Stimulated activated naive B cell treated with anti-CD40 and anti-IgM and Interleukin-4, amounts not matched to agents 10 μg/mL and 1 μg/mL and 100 μg/mL, for 72 hours (primary cell): ENCODE data around the gene APEX1.
"Not testable (repeated sequence)": the region's sequence is repeated elsewhere in the genome, so short reads cannot be mapped to it uniquely, and the experiment has no call there.

Experiments used
- ATAC-seq, 2 donors: fragments of 150-1000 bp; cut with Tn5 transposase; replicated peaks; 2 replicates each; pipeline ENCODE4 v1.10.0; 2021; ENCODE audit warnings: moderate library complexity in 1 of 2
- DNase-seq: peaks from one replicate; pipeline ENCODE4 v3.0.0; 2021
- H3K27ac Mint-ChIP-seq: one replicate; pipeline ENCODE4 v1.8.0; 2022; ENCODE audit warnings: mild to moderate bottlenecking, mixed read lengths
- H3K27me3 Mint-ChIP-seq, 2 donors: one replicate each; pipeline ENCODE4 v1.8.0; 2022; ENCODE audit warnings: mixed read lengths in 2 of 2
- H3K36me3 Mint-ChIP-seq, 2 donors: one replicate each; pipeline ENCODE4 v1.8.0; 2022; ENCODE audit warnings: mixed read lengths in 2 of 2, mild to moderate bottlenecking in 1 of 2
- H3K4me1 Mint-ChIP-seq, 2 donors: one replicate each; pipeline ENCODE4 v1.8.0; 2022; ENCODE audit warnings: mixed read lengths in 2 of 2, mild to moderate bottlenecking in 1 of 2
- H3K4me3 Mint-ChIP-seq, 2 donors: one replicate each; pipeline ENCODE4 v1.8.0; 2022; ENCODE audit warnings: mild to moderate bottlenecking in 2 of 2, mixed read lengths in 2 of 2, moderate library complexity in 1 of 2
- H3K9me3 Mint-ChIP-seq, 2 donors: one replicate each; pipeline ENCODE4 v1.8.0; 2022; ENCODE audit warnings: mixed read lengths in 2 of 2, mild to moderate bottlenecking in 1 of 2

The APEX1 gene

DNA sequence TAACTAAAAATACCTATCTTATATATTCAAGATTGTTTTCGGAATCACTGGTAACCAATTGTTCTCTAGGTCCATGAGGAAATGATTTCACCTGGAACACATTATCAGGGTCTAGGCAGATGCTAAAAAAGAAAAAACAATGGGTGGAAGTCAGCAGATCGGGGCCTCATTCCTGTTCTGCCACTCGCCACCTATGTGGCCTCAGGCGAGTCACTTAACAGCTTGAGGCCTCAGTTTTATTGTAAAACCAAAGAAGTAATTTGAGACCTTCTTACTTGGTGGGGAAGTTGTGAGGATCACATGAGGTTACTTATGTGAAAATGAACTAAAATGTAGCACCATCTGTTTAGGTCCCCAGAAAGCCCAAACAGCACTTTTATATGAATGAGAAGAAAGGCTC, 44.1 kb downstream of the APEX1 start:
- ATAC-seq, result no peak
- H3K27ac Mint-ChIP-seq, result no peak overlapping the region
- no peaks in the 10 kb centered on the region for H3K36me3 Mint-ChIP-seq
- peaks cover 29 to 39% of the 10 kb centered on the region in 2 donors for H3K4me1 Mint-ChIP-seq
- DNase-seq, result no peak
- no peak overlapping the region for H3K4me3 Mint-ChIP-seq
- H3K27me3 Mint-ChIP-seq, result no peaks in the 10 kb centered on the region
- no peaks in the 10 kb centered on the region for H3K9me3 Mint-ChIP-seq

DNA sequence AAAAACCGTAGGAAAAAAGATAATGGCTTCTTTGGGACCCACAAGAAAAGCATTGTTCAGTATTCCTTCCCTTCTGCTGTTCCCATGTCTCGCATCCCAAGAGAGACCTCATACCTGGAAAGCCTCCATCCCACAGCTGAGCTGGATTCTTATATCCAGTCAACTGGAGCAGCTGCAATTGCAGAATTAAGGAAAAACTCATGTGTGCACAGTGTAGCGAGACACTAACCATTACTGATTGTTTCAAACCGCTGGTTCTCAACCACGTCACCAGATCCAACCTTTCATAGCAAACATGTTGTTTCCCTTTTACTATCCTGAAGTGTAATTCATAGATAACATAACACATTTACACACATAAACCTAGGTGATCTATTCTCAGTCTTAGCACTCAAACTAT, 44.9 kb downstream of the APEX1 start:
- Mint-ChIP-seq H3K27ac (no peak overlapping the region), H3K4me3 (no peak overlapping the region), H3K4me1 (peaks cover 29 to 39% of the 10 kb centered on the region in 2 donors), H3K36me3 (no peaks in the 10 kb centered on the region), H3K9me3 (no peaks in the 10 kb centered on the region), H3K27me3 (no peaks in the 10 kb centered on the region)
- ATAC-seq (no peak), DNase-seq (no peak)

DNA sequence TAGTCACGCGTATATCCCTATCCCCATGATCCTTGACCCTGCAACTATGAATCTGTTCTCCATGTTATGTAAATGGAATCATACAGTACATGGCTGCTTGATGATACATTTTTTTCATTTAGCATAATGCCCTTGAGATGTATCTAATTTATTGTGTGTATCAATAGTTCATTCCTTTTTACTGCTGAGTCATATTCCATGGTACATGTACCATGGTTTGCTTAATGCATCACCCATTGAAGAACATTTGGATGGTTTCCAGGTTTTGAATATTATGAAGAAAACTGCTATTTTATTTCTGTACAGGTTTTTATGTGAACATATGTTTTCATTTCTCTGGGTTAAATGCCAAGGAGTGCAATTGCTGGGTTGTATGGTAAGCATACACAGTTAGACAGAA, 46.3 kb downstream of the APEX1 start:
- no peaks in the 10 kb centered on the region for H3K9me3 Mint-ChIP-seq
- ATAC-seq, result no peak
- no peaks in the 10 kb centered on the region for H3K27me3 Mint-ChIP-seq
- H3K36me3 Mint-ChIP-seq, result no peaks in the 10 kb centered on the region
- no peak overlapping the region for H3K27ac Mint-ChIP-seq
- no peak overlapping the region for H3K4me3 Mint-ChIP-seq
- peaks cover 22 to 28% of the 10 kb centered on the region in 2 donors for H3K4me1 Mint-ChIP-seq
- DNase-seq, result no peak

DNA sequence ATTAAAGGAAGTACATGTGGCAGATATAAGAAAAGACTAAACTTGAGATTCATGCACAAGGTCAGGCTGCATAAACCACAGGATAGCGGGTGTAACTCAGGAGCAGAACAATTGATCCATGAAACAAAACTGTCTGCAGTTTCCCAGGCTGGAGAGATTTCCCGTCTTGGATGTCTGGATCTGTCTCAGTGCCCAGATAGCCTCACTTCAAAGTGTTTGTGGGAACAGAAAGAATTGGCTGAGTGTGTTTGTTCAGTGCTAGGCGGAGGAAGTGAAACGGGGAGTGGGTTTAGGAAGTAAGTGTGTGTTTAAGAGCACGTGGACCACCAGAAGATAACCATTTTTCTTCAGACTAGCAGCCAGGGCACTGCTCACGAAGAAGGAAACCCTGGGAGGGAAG, 48.9 kb downstream of the APEX1 start:
- no peaks in the 10 kb centered on the region for H3K36me3 Mint-ChIP-seq
- no peaks in the 10 kb centered on the region for H3K27me3 Mint-ChIP-seq
- no peaks in the 10 kb centered on the region for H3K9me3 Mint-ChIP-seq
- peak overlapping the region in 1 of 2 donors; percentile 1 for H3K4me3 Mint-ChIP-seq
- ATAC-seq (peak; percentile 62 to 69), DNase-seq (no peak)
- no peak overlapping the region for H3K27ac Mint-ChIP-seq
- H3K4me1 Mint-ChIP-seq, result peaks cover 16 to 21% of the 10 kb centered on the region in 2 donors

DNA sequence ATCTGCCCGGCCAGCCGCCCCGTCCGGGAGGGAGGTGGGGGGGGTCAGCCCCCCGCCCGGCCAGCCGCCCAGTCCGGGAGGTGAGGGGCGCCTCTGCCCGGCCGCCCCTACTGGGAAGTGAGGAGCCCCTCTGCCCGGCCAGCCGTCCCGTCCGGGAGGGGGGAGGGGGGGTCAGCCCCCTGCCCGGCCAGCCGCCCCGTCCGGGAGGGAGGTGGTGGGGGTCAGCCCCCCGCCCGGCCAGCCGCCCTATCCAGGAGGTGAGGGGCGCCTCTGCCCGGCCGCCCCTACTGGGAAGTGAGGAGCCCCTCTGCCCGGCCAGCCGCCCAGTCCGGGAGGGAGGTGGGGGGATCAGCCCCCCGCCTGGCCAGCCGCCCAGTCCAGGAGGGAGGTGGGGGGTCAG, 51.2 kb downstream of the APEX1 start:
- H3K9me3 Mint-ChIP-seq, H3K36me3 Mint-ChIP-seq, H3K27ac Mint-ChIP-seq, ATAC-seq, H3K4me3 Mint-ChIP-seq, DNase-seq, H3K27me3 Mint-ChIP-seq: not testable (repeated sequence)
- H3K4me1 Mint-ChIP-seq, result peaks cover 14 to 18% of the 10 kb centered on the region in 2 donors

DNA sequence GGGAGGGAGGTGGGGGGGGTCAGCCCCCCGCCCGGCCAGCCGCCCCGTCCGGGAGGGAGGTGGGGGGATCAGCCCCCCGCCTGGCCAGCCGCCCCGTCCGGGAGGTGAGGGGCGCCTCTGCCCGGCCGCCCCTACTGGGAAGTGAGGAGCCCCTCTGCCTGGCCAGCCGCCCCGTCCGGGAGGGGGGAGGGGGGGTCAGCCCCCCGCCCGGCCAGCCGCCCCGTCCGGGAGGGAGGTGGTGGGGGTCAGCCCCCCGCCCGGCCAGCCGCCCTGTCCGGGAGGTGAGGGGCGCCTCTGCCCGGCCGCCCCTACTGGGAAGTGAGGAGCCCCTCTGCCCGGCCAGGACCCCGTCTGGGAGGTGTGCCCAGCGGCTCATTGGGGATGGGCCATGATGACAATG, 51.7 kb downstream of the APEX1 start:
- H3K4me3 Mint-ChIP-seq, H3K36me3 Mint-ChIP-seq, ATAC-seq: not testable (repeated sequence)

More for the DNA sequence above, 51.7 kb downstream of the APEX1 start:
- not testable (repeated sequence) for H3K27ac Mint-ChIP-seq, DNase-seq, H3K9me3 Mint-ChIP-seq, H3K27me3 Mint-ChIP-seq
- peaks cover 18 to 23% of the 10 kb centered on the region in 2 donors for H3K4me1 Mint-ChIP-seq
